CD8-positive, alpha-beta memory T cell (primary cell): ENCODE results near the gene AGXT. TPM values are rescaled to one million over a fixed set of nuclear protein-coding genes. Genes with fewer than 3 reads are reported as not detected.

ENCODE experiments used
- CTCF ChIA-PET: fragments of 350-600 bp; sonication (Branson Sonifier 250); formaldehyde crosslinking; loops from one replicate; lab custom pipeline; 2021; ENCODE audit warnings: antibody characterized with exemption; lab: Charles Lee
- POLR2A ChIA-PET: fragments of 350-600 bp; sonication (Branson Sonifier 250); formaldehyde crosslinking; loops from one replicate; lab custom pipeline; 2021; ENCODE audit warnings: antibody characterized with exemption; lab: Charles Lee
- DNase-seq, 5 donors: peaks; one replicate each; pipeline versions ENCODE4 v3.0.0 to v3.0.0-alpha.2; 2020 to 2022; ENCODE audit warnings: mixed read lengths in 1 of 5
- H3K27ac ChIP-seq: one replicate; pipeline ENCODE4 v1.7.0; 2013; ENCODE audit warnings: low read depth, mild to moderate bottlenecking, low read length, moderate library complexity
- H3K27me3 ChIP-seq: 2 replicates; pipeline ENCODE4 v1.7.0; 2013; ENCODE audit warnings: low read length, mild to moderate bottlenecking; ENCODE audit not compliant: insufficient read depth, poor library complexity, severe bottlenecking
- H3K36me3 ChIP-seq: 2 replicates; pipeline ENCODE4 v1.7.0; 2013; ENCODE audit warnings: mild to moderate bottlenecking, low read length, moderate library complexity; ENCODE audit not compliant: insufficient read depth
- H3K4me1 ChIP-seq: 2 replicates; pipeline ENCODE4 v1.7.0; 2013; ENCODE audit warnings: mild to moderate bottlenecking, low read length, moderate library complexity; ENCODE audit not compliant: insufficient read depth
- H3K4me3 ChIP-seq: 2 replicates; pipeline ENCODE4 v1.7.0; 2013; ENCODE audit warnings: mild to moderate bottlenecking, low read length
- H3K9me3 ChIP-seq: 2 replicates; pipeline ENCODE4 v1.7.0; 2013; ENCODE audit warnings: mild to moderate bottlenecking, low read length
- H3K27ac Mint-ChIP-seq, 8 donors: one replicate each; pipeline ENCODE4 v1.8.0; 2020 to 2021; ENCODE audit warnings: mixed read lengths in 8 of 8, mild to moderate bottlenecking in 6 of 8, inconsistent platforms in 3 of 8, moderate library complexity in 3 of 8
- H3K27me3 Mint-ChIP-seq, 2 donors: one replicate each; pipeline ENCODE4 v1.8.0; 2020 to 2021; ENCODE audit warnings: mixed read lengths in 2 of 2, mild to moderate bottlenecking in 1 of 2, moderate library complexity in 1 of 2
- H3K36me3 Mint-ChIP-seq, 3 donors: one replicate each; pipeline ENCODE4 v1.8.0; 2020 to 2021; ENCODE audit warnings: mixed read lengths in 3 of 3, inconsistent platforms in 1 of 3, mild to moderate bottlenecking in 1 of 3
- H3K4me1 Mint-ChIP-seq, 3 donors: one replicate each; pipeline ENCODE4 v1.8.0; 2020 to 2021; ENCODE audit warnings: mixed read lengths in 3 of 3, inconsistent platforms in 1 of 3, mild to moderate bottlenecking in 1 of 3
- H3K4me3 Mint-ChIP-seq, 7 donors: one replicate each; pipeline ENCODE4 v1.8.0; 2020 to 2021; ENCODE audit warnings: mixed read lengths in 7 of 7, mild to moderate bottlenecking in 6 of 7, moderate library complexity in 4 of 7, inconsistent platforms in 2 of 7
- H3K9me3 Mint-ChIP-seq, 5 donors: one replicate each; pipeline ENCODE4 v1.8.0; 2020 to 2022; ENCODE audit warnings: mixed read lengths in 5 of 5, mild to moderate bottlenecking in 3 of 5, moderate library complexity in 2 of 5, inconsistent platforms in 1 of 5
- polyA plus RNA-seq: library from polyadenylated mRNA; unstranded; fragments of 300-500 nt; fragmentation: Illumina TruSeq; gene quantifications from one replicate; pipeline ENCODE4 v1.2.3, GENCODE V29; 2021
- total RNA-seq, 2 experiments: library from RNA; stranded (reverse); gene quantifications; one replicate each; pipeline ENCODE4 v1.2.3, GENCODE V29; 2021

The AGXT gene
- total and polyA plus RNA-seq, 3 experiments from 2014 or later = not detected

- peaks cover 1 to 11% of the 10 kb centered on the region in 2 donors for H3K27me3 Mint-ChIP-seq
- no peak overlapping the region for H3K27ac Mint-ChIP-seq
- DNase-seq = peak in 1 of 5 donors; percentile 33
- CTCF ChIA-PET = interaction anchor here (1.8 kb wide), 1 partner anchor 11 kb away, joined by 5 read pairs; no protein-coding TSS in a partner anchor
- peaks cover 0 to 6% (median 0%) of the 10 kb centered on the region in 3 donors for H3K4me1 Mint-ChIP-seq
- Histone ChIP-seq H3K27ac (no peak overlapping the region), H3K4me1 (no peaks in the 10 kb centered on the region), H3K4me3 (no peak overlapping the region), H3K27me3 (no peaks in the 10 kb centered on the region), H3K9me3 (no peaks in the 10 kb centered on the region), H3K36me3 (no peaks in the 10 kb centered on the region)
- POLR2A ChIA-PET = no interaction called here
- H3K36me3 Mint-ChIP-seq = no peaks in the 10 kb centered on the region
- no peak overlapping the region for H3K4me3 Mint-ChIP-seq
- no peaks in the 10 kb centered on the region for H3K9me3 Mint-ChIP-seq
These were observed 57.2 kb downstream of the AGXT start for GRCh38 chr2:240925568-240926515.

GRCh38 chr2:240926516-240927389 is 58.1 kb downstream of the AGXT start:
- Histone ChIP-seq H3K27me3 (no peaks in the 10 kb centered on the region), H3K9me3 (no peaks in the 10 kb centered on the region), H3K27ac (no peak overlapping the region), H3K36me3 (no peaks in the 10 kb centered on the region), H3K4me1 (no peaks in the 10 kb centered on the region), H3K4me3 (no peak overlapping the region)
- CTCF ChIA-PET = interaction anchor here (1.8 kb wide), 1 partner anchor 12 kb away, joined by 5 read pairs; no protein-coding TSS in a partner anchor
- H3K36me3 Mint-ChIP-seq = no peaks in the 10 kb centered on the region
- no peaks in the 10 kb centered on the region for H3K9me3 Mint-ChIP-seq
- POLR2A ChIA-PET = no interaction called here
- peaks cover 1 to 15% of the 10 kb centered on the region in 2 donors for H3K27me3 Mint-ChIP-seq
- peak in 1 of 5 donors; percentile 42 for DNase-seq
- no peak overlapping the region for H3K4me3 Mint-ChIP-seq
- no peak overlapping the region for H3K27ac Mint-ChIP-seq
- H3K4me1 Mint-ChIP-seq = peaks cover 0 to 6% (median 0%) of the 10 kb centered on the region in 3 donors

GRCh38 chr2:240927390-240927781 is 58.8 kb downstream of the AGXT start:
- DNase-seq = no peak
- H3K9me3 ChIP-seq = no peaks in the 10 kb centered on the region
- no peaks in the 10 kb centered on the region for H3K4me1 ChIP-seq
- no peak overlapping the region for H3K4me3 ChIP-seq
- H3K4me3 Mint-ChIP-seq = no peak overlapping the region
- peaks cover 0 to 6% (median 0%) of the 10 kb centered on the region in 3 donors for H3K4me1 Mint-ChIP-seq
- no peak overlapping the region for H3K27ac ChIP-seq
- peak overlapping the region in 1 of 8 donors; percentile 15 for H3K27ac Mint-ChIP-seq
- no peaks in the 10 kb centered on the region for H3K36me3 ChIP-seq
- no peaks in the 10 kb centered on the region for H3K27me3 ChIP-seq
- H3K27me3 Mint-ChIP-seq = peaks cover 1 to 18% of the 10 kb centered on the region in 2 donors
- no peaks in the 10 kb centered on the region for H3K9me3 Mint-ChIP-seq
- POLR2A ChIA-PET = no interaction called here
- CTCF ChIA-PET = no interaction called here
- H3K36me3 Mint-ChIP-seq = no peaks in the 10 kb centered on the region

- DNase-seq = peak in 1 of 5 donors; percentile 31
These were observed 60.1 kb downstream of the AGXT start for GRCh38 chr2:240928476-240929363.

GRCh38 chr2:240929364-240930095 is 60.9 kb downstream of the AGXT start:
- ChIA-PET POLR2A (no interaction called here), CTCF (no interaction called here)
- H3K36me3 Mint-ChIP-seq = no peaks in the 10 kb centered on the region
- no peaks in the 10 kb centered on the region for H3K9me3 Mint-ChIP-seq
- peaks cover 0 to 6% (median 0%) of the 10 kb centered on the region in 3 donors for H3K4me1 Mint-ChIP-seq
- Histone ChIP-seq H3K27ac (no peak overlapping the region), H3K4me1 (no peaks in the 10 kb centered on the region), H3K9me3 (no peaks in the 10 kb centered on the region), H3K27me3 (no peaks in the 10 kb centered on the region), H3K36me3 (no peaks in the 10 kb centered on the region), H3K4me3 (no peak overlapping the region)
- no peak overlapping the region for H3K4me3 Mint-ChIP-seq
- DNase-seq = no peak
- peaks cover 1 to 18% of the 10 kb centered on the region in 2 donors for H3K27me3 Mint-ChIP-seq
- H3K27ac Mint-ChIP-seq = no peak overlapping the region

More at GRCh38 chr2:240928476-240929363, 60.1 kb downstream of the AGXT start:
- Histone ChIP-seq H3K4me1 (no peaks in the 10 kb centered on the region), H3K36me3 (no peaks in the 10 kb centered on the region), H3K27me3 (no peaks in the 10 kb centered on the region), H3K27ac (no peak overlapping the region), H3K4me3 (no peak overlapping the region), H3K9me3 (no peaks in the 10 kb centered on the region)
- Mint-ChIP-seq H3K9me3 (no peaks in the 10 kb centered on the region), H3K27ac (no peak overlapping the region), H3K36me3 (no peaks in the 10 kb centered on the region), H3K4me1 (peaks cover 0 to 6% (median 0%) of the 10 kb centered on the region in 3 donors), H3K4me3 (no peak overlapping the region), H3K27me3 (peaks cover 1 to 18% of the 10 kb centered on the region in 2 donors)
- CTCF ChIA-PET = no interaction called here
- POLR2A ChIA-PET = no interaction called here
